ENCODE results near the gene CPAMD8. TPM values are rescaled to one million over a fixed set of nuclear protein-coding genes. Genes with fewer than 3 reads are reported as not detected.

CPAMD8 gene
- total and polyA plus RNA-seq, 9 of the 15 experiments (the other 6 are each of a cell fraction or from before 2014, with no cell fraction given) = 0.20 to 2.1 (median 1.3) TPM

DNA sequence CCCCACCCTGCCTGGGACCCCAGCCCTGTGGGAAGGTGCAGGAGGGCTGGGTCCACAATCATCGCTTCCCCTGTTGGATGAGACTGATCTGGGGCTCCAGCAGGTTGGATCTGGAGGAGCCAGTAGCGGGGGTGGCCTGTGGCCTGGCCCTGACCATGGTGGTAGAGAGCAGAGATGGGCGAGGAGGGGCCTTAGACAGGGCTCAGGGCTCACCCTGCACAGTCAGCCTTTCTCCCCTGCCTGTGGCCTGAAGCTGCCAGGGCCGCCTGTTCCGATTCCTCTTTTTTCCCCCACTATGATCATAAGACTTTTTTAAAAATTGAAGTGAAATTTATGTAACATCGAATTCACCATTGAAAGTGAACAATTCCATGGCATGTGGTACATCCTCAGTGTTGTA lies 179.2 kb downstream of the CPAMD8 start:
- DNase-seq (ENCODE audit: extremely low read depth in 1 of 4, low spot score in 3 of 4) (no peak), ATAC-seq (no peak), FAIRE-seq (no peak)
- BruUV-seq (replicated peaks) = no TSS peak
- Histone ChIP-seq H3K79me2 (ENCODE audit: control insufficient read depth, insufficient read depth, low read length) (no peaks in the 10 kb centered on the region; the same call in 2 of the 3 replicates), H3K9me1 (ENCODE audit: control insufficient read depth, insufficient read depth, low read length) (peaks cover 7% of the 10 kb centered on the region), H3K4me3 (no peak overlapping the region), H3K27ac (ENCODE audit: extremely low read depth, low read depth, low read length) (no peak overlapping the region), H2AFZ (ENCODE audit: low read depth, low read length) (no peak overlapping the region), H3K9ac (ENCODE audit: insufficient read depth in 1 of 2, low read depth in 2 of 2, low read length in 2 of 2) (no peak overlapping the region), H3K9me3 (replicated peaks; ENCODE audit: control insufficient read depth, insufficient read depth, low read depth, low read length) (no peaks in the 10 kb centered on the region), H3K36me3 (ENCODE audit: control insufficient read depth, insufficient read depth, low read length) (peaks cover 96% of the 10 kb centered on the region), H3K4me2 (ENCODE audit: insufficient read depth, low read length) (no peak overlapping the region), H3K4me1 (replicated peaks in 1 of 2; ENCODE audit: control insufficient read depth in 2 of 2, insufficient read depth in 2 of 2, low read length in 2 of 2) (peaks cover 0 to 6% of the 10 kb centered on the region in 2 experiments; a peak in 1 of 5 replicates), H4K20me1 (replicated peaks; ENCODE audit: control insufficient read depth, insufficient read depth, low read length) (no peaks in the 10 kb centered on the region), H3K27me3 (ENCODE audit: control insufficient read depth in 2 of 2, insufficient read depth in 2 of 2, low read length in 2 of 2) (no peaks in the 10 kb centered on the region)
- in situ Hi-C loops (cut with MboI) (no loop called here), intact Hi-C loops (cut with micrococcal nuclease) (no loop called here)
- TF ChIP-seq POLR3G (IDR thresholded peaks at IDR 0.05; ENCODE audit: extremely low read depth, insufficient read length, insufficient replicate concordance) = no peak
- no peak for TF ChIP-seq MTA1 (IDR thresholded peaks at IDR 0.05; ENCODE audit: borderline replicate concordance)
- TF ChIP-seq SMC3 (conservative IDR thresholded peaks at IDR 0.05; ENCODE audit: insufficient read depth, low read depth, low read length) = no peak
- TF ChIP-seq HDAC2 (IDR thresholded peaks at IDR 0.05) = no peak
- TF ChIP-seq NFRKB (IDR thresholded peaks at IDR 0.05; ENCODE audit: low read depth) = no peak
- ChIA-PET POLR2A (no interaction called here), CTCF (ENCODE audit: low intra/inter-chr PET ratio) (no interaction called here)
- WGBS (ENCODE audit: insufficient coverage, low coverage, missing lambda C conversion rate) = 92% methylated on average over 3 of the region's 6 CpGs

DNA sequence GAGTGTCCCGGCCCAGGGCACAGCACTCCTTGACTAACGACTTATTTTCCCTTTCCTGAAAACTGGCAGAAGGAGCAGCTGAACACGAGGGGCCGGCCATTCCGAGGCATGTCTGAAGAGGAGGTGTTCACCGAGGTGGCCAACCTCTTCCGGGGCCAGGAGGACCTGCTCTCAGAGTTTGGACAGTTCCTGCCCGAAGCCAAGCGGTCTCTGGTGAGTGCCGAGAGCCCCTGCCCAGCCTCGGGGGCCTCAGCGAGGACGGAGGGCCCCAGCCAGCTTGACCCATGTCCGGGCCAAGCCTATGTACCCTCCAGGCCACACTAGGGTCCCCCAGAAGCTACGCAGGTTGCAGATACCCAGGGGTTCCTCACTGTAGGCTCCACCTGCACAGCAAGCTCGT lies 179.7 kb downstream of the CPAMD8 start:
- Histone ChIP-seq H3K27me3 (ENCODE audit: control insufficient read depth in 2 of 2, insufficient read depth in 2 of 2, low read length in 2 of 2) (no peaks in the 10 kb centered on the region), H3K9me3 (replicated peaks; ENCODE audit: control insufficient read depth, insufficient read depth, low read depth, low read length) (no peaks in the 10 kb centered on the region), H3K4me3 (no peak overlapping the region), H3K4me1 (replicated peaks in 1 of 2; ENCODE audit: control insufficient read depth in 2 of 2, insufficient read depth in 2 of 2, low read length in 2 of 2) (peaks cover 0 to 6% of the 10 kb centered on the region in 2 experiments; a peak in 1 of 5 replicates), H3K79me2 (ENCODE audit: control insufficient read depth, insufficient read depth, low read length) (no peaks in the 10 kb centered on the region; the same call in 2 of the 3 replicates), H3K4me2 (ENCODE audit: insufficient read depth, low read length) (no peak overlapping the region), H4K20me1 (replicated peaks; ENCODE audit: control insufficient read depth, insufficient read depth, low read length) (no peaks in the 10 kb centered on the region), H3K27ac (ENCODE audit: extremely low read depth, low read depth, low read length) (no peak overlapping the region), H3K9ac (ENCODE audit: insufficient read depth in 1 of 2, low read depth in 2 of 2, low read length in 2 of 2) (no peak overlapping the region), H3K36me3 (ENCODE audit: control insufficient read depth, insufficient read depth, low read length) (peaks cover 95% of the 10 kb centered on the region), H2AFZ (ENCODE audit: low read depth, low read length) (no peak overlapping the region), H3K9me1 (ENCODE audit: control insufficient read depth, insufficient read depth, low read length) (peaks cover 7% of the 10 kb centered on the region)
- ATAC-seq = no peak
- in situ Hi-C loops (cut with MboI) (no loop called here), intact Hi-C loops (cut with micrococcal nuclease) (no loop called here)
- CTCF ChIA-PET (ENCODE audit: low intra/inter-chr PET ratio) = no interaction called here
- FAIRE-seq = no peak
- BruUV-seq (replicated peaks) = no TSS peak
- WGBS (ENCODE audit: insufficient coverage, low coverage, missing lambda C conversion rate) = 95% methylated on average over 14 of the region's 16 CpGs
- POLR2A ChIA-PET = interaction anchor here (0.6 kb wide), 1 partner anchor 15 kb away, joined by 3 read pairs; no protein-coding TSS in a partner anchor
- DNase-seq (ENCODE audit: extremely low read depth in 1 of 4, low spot score in 3 of 4) = no peak
- TF ChIP-seq, protein P1, sequence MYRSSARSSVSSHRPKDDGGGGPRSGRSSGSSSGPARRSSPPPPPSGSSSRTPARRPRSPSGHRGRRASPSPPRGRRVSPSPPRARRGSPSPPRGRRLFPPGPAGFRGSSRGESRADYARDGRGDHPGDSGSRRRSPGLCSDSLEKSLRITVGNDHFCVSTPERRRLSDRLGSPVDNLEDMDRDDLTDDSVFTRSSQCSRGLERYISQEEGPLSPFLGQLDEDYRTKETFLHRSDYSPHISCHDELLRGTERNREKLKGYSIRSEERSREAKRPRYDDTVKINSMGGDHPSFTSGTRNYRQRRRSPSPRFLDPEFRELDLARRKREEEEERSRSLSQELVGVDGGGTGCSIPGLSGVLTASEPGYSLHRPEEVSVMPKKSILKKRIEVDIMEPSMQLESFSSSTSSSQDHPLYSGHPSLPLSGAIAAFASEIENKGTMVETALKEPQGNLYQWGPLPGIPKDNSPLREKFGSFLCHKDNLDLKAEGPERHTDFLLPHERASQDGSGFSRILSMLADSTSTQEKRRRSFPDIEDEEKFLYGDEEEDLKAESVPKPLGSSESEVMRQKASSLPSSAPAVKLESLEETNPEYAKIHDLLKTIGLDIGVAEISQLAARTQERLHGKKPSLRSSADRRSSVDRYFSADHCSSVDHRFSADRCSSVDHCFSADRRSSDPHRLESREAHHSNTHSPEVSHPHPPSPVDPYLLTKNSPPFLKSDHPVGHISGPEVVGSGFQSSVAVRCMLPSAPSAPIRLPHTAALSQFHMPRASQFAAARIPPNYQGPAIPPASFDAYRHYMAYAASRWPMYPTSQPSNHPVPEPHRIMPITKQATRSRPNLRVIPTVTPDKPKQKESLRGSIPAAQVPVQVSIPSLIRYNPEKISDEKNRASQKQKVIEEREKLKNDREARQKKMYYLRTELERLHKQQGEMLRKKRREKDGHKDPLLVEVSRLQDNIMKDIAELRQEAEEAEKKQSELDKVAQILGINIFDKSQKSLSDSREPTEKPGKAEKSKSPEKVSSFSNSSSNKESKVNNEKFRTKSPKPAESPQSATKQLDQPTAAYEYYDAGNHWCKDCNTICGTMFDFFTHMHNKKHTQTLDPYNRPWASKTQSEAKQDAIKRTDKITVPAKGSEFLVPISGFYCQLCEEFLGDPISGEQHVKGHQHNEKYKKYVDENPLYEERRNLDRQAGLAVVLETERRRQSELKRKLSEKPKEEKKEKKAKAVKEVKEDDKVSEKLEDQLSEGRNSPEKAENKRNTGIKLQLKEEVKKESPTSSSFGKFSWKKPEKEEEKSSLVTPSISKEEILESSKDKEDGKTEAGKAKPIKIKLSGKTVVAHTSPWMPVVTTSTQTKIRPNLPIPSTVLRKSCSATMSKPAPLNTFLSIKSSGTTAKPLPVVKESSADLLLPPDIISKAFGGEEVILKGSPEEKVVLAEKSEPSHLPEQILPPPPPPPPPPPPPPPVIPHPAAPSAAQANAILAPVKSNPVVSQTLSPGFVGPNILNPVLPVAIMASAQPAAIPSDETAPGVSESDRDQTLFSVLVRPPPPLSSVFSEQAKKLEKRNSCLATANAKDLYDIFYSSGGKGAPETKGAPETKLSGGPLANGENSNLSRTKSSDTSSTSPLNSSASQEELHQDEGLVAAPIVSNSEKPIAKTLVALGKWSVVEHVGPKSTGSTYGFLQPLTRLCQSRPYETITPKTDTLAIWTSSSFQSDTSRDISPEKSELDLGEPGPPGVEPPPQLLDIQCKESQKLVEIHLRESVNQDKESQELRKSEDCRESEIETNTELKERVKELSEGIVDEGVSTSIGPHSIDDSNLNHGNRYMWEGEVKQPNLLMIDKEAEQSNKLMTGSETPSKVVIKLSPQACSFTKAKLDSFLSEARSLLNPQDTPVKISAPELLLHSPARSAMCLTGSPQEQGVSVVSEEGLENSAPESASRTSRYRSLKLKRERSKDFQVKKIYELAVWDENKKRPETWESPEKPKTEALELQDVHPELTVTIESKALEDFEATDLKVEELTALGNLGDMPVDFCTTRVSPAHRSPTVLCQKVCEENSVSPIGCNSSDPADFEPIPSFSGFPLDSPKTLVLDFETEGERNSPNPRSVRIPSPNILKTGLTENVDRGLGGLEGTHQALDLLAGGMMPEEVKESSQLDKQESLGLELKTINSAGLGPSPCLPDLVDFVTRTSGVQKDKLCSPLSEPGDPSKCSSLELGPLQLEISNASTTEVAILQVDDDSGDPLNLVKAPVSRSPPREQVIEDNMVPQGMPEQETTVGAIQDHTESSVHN (IDR thresholded peaks at IDR 0.05; ENCODE audit: borderline replicate concordance in 1 of 2, low read depth in 1 of 2) = no peak
- TF ChIP-seq ZNF197 (CRISPR knock-in tag; IDR thresholded peaks at IDR 0.05; ENCODE audit: low read depth) = no peak
